ENCODE results near the gene TMEM245. TPM values are rescaled to one million over a fixed set of nuclear protein-coding genes. Genes with fewer than 3 reads are reported as not detected.

The TMEM245 gene
- total RNA-seq, 2 experiments from 2014 or later = 22.0 to 36.1 TPM

DNA sequence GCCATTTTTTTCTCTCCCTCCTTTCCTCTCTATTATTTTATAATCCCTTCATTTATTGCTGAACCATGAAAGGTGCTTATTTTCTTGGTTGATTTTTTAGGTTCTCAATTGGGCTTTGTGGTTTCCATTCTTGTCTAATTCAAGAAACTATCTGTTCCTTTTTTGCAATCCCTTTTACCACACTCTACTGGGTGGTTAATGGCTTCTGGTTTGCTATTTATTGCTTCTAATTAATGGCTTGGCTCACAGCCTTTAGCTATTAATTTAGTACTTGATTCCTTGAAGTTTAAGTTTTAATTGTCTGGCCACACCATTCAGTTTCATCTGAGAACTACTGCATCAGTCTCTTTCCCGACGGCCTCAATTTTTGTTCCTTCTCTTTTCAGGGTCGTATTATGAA, 41.7 kb upstream of the TMEM245 start:
- ChIA-PET CTCF (ENCODE audit: unreplicated experiment) (no interaction called here), POLR2A (no interaction called here)
- Histone ChIP-seq H3K9me2 (ENCODE audit: insufficient read depth, low read length) (no peaks in the 10 kb centered on the region), H3K79me2 (ENCODE audit: insufficient read depth, low read depth, low read length) (no peaks in the 10 kb centered on the region), H3K36me3 (ENCODE audit: insufficient read depth, low read length) (no peaks in the 10 kb centered on the region), H4K20me1 (ENCODE audit: insufficient read depth, low read length) (no peaks in the 10 kb centered on the region), H3K4me2 (ENCODE audit: low read length) (no peak overlapping the region), H2AFZ (ENCODE audit: low read length) (no peak overlapping the region), H3K4me3 (ENCODE audit: low read depth, low read length, poor library complexity, severe bottlenecking) (no peak overlapping the region), H3K4me1 (ENCODE audit: insufficient read depth, low read length, poor library complexity, severe bottlenecking) (peaks cover 10% of the 10 kb centered on the region), H3K9me3 (ENCODE audit: low read length) (no peaks in the 10 kb centered on the region), H3K27ac (ENCODE audit: low read depth, low read length, poor library complexity, severe bottlenecking) (no peak overlapping the region)
- BruUV-seq (replicated peaks) = no TSS peak
- TF ChIP-seq, protein P1, sequence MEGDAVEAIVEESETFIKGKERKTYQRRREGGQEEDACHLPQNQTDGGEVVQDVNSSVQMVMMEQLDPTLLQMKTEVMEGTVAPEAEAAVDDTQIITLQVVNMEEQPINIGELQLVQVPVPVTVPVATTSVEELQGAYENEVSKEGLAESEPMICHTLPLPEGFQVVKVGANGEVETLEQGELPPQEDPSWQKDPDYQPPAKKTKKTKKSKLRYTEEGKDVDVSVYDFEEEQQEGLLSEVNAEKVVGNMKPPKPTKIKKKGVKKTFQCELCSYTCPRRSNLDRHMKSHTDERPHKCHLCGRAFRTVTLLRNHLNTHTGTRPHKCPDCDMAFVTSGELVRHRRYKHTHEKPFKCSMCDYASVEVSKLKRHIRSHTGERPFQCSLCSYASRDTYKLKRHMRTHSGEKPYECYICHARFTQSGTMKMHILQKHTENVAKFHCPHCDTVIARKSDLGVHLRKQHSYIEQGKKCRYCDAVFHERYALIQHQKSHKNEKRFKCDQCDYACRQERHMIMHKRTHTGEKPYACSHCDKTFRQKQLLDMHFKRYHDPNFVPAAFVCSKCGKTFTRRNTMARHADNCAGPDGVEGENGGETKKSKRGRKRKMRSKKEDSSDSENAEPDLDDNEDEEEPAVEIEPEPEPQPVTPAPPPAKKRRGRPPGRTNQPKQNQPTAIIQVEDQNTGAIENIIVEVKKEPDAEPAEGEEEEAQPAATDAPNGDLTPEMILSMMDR (conservative IDR thresholded peaks at IDR 0.05; ENCODE audit: low read length) = no peak
- TF ChIP-seq EZH2phosphoT487 (IDR thresholded peaks at IDR 0.05; ENCODE audit: borderline replicate concordance, low read depth, low read length) = no peak
- intact Hi-C loops (cut with micrococcal nuclease; ENCODE audit: unreplicated experiment) = no loop called here
- no peak for DNase-seq (ENCODE audit: low spot score)

DNA sequence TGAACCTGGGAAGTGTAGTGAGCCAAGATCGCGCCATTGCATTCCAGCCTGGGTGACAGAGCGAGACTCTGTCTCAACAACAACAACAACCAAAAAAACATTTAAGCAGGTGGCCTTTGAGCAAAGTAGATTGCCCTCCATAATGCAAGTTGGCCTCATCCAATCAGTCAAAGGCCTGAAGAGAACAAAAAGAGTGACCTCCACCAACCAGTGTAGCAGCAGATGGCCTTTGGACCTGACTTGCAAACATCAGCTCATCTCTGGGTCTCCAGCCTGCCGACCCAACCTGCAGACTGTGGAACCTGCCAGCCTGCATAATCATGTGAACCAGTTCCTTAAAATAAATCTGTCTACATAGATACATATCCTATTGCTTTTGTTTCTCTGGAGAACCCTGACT, 39.8 kb upstream of the TMEM245 start:
- H3K4me3 ChIP-seq (ENCODE audit: low read depth, low read length, poor library complexity, severe bottlenecking) = no peak overlapping the region
- H3K4me1 ChIP-seq (ENCODE audit: insufficient read depth, low read length, poor library complexity, severe bottlenecking) = peaks cover 9% of the 10 kb centered on the region
- H3K9me2 ChIP-seq (ENCODE audit: insufficient read depth, low read length) = no peaks in the 10 kb centered on the region
- CTCF ChIA-PET (ENCODE audit: unreplicated experiment) = no interaction called here
- no peak for DNase-seq (ENCODE audit: low spot score)
- H2AFZ ChIP-seq (ENCODE audit: low read length) = no peak overlapping the region
- no peaks in the 10 kb centered on the region for H3K36me3 ChIP-seq (ENCODE audit: insufficient read depth, low read length)
- H3K79me2 ChIP-seq (ENCODE audit: insufficient read depth, low read depth, low read length) = no peaks in the 10 kb centered on the region
- POLR2A ChIA-PET = no interaction called here
- H3K4me2 ChIP-seq (ENCODE audit: low read length) = no peak overlapping the region
- no peaks in the 10 kb centered on the region for H3K9me3 ChIP-seq (ENCODE audit: low read length)
- BruUV-seq (replicated peaks) = no TSS peak
- H4K20me1 ChIP-seq (ENCODE audit: insufficient read depth, low read length) = no peaks in the 10 kb centered on the region
- no peak overlapping the region for H3K27ac ChIP-seq (ENCODE audit: low read depth, low read length, poor library complexity, severe bottlenecking)
- intact Hi-C loops (cut with micrococcal nuclease; ENCODE audit: unreplicated experiment) = no loop called here
- no peak for TF ChIP-seq EZH2phosphoT487 (IDR thresholded peaks at IDR 0.05; ENCODE audit: borderline replicate concordance, low read depth, low read length)
- TF ChIP-seq, protein P1 (conservative IDR thresholded peaks at IDR 0.05; ENCODE audit: low read length) = no peak

DNA sequence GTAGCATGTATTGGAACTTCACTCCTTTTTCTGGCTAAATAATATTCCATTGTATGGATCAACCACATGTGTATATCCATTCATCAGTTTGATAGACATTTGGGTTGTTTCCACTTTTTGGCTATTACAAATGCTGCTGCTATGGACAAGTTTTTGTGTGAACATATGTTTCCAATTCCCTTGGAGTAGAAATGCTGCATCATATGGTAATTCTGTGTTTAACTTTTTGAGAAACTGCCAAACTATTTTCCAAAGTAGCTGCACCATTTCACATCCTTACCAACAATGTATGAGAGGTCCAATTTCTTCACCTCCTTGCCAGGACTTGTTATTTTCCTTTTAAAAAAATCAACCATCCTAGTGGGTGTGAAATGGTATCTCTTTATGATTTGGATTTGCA, 38.9 kb upstream of the TMEM245 start:
- no peak overlapping the region for H3K27ac ChIP-seq (ENCODE audit: low read depth, low read length, poor library complexity, severe bottlenecking)
- H3K9me2 ChIP-seq (ENCODE audit: insufficient read depth, low read length) = no peaks in the 10 kb centered on the region
- no peaks in the 10 kb centered on the region for H4K20me1 ChIP-seq (ENCODE audit: insufficient read depth, low read length)
- no TSS peak for BruUV-seq (replicated peaks)
- POLR2A ChIA-PET = interaction anchor here (0.5 kb wide), 1 partner anchor 516 kb away, joined by 4 read pairs; no protein-coding TSS in a partner anchor
- TF ChIP-seq, protein P1 (conservative IDR thresholded peaks at IDR 0.05; ENCODE audit: low read length) = no peak
- no peak for TF ChIP-seq EZH2phosphoT487 (IDR thresholded peaks at IDR 0.05; ENCODE audit: borderline replicate concordance, low read depth, low read length)
- H2AFZ ChIP-seq (ENCODE audit: low read length) = no peak overlapping the region
- intact Hi-C loops (cut with micrococcal nuclease; ENCODE audit: unreplicated experiment) = no loop called here
- 0 out of 2 replicates have a peak, but pooled peaks cover 3% of the 10 kb centered on the region for H3K9me3 ChIP-seq (ENCODE audit: low read length)
- DNase-seq (ENCODE audit: low spot score) = no peak
- CTCF ChIA-PET (ENCODE audit: unreplicated experiment) = no interaction called here
- H3K4me1 ChIP-seq (ENCODE audit: insufficient read depth, low read length, poor library complexity, severe bottlenecking) = no peaks in the 10 kb centered on the region
- no peak overlapping the region for H3K4me3 ChIP-seq (ENCODE audit: low read depth, low read length, poor library complexity, severe bottlenecking)
- no peak overlapping the region for H3K4me2 ChIP-seq (ENCODE audit: low read length)
- no peaks in the 10 kb centered on the region for H3K36me3 ChIP-seq (ENCODE audit: insufficient read depth, low read length)
- no peaks in the 10 kb centered on the region for H3K79me2 ChIP-seq (ENCODE audit: insufficient read depth, low read depth, low read length)

All from OCI-LY7 (cell line).